Measurements from ENCODE around the gene MIB1. TPM values are rescaled to one million over a fixed set of nuclear protein-coding genes. Genes with fewer than 3 reads are reported as not detected.
A peak's percentile ranks its signal among the peaks of the same experiment; 100 is the strongest.

MIB1 gene
- total RNA-seq, 1 donor from 2014 or later, result 16.5 TPM

- ATAC-seq (ENCODE audit: poor library complexity) (no peak), DNase-seq (no peak)
- intact Hi-C loops (cut with DNase I), result loop anchor here (10.0 kb wide), 1 partner anchor 253 kb away; the partner anchor contains the start of gene GATA6
Measured at GRCh38 chr18:21911551-21911950, 171.0 kb downstream of the MIB1 start.

- DNase-seq (no peak), ATAC-seq (ENCODE audit: poor library complexity) (peak; percentile 31)
- intact Hi-C loops (cut with DNase I), result loop anchor here (10.0 kb wide), 1 partner anchor 252 kb away; the partner anchor contains the start of gene GATA6
Measured at GRCh38 chr18:21912339-21913239, 172.0 kb downstream of the MIB1 start.

- intact Hi-C loops (cut with DNase I), result loop anchor here (10.0 kb wide), 1 partner anchor 250 kb away; the partner anchor contains the start of gene GATA6
- ATAC-seq (ENCODE audit: poor library complexity), result peak; percentile 73
- no peak for DNase-seq
Measured at GRCh38 chr18:21914739-21915319, 174.2 kb downstream of the MIB1 start.

- ATAC-seq (ENCODE audit: poor library complexity) (no peak), DNase-seq (no peak)
- intact Hi-C loops (cut with DNase I), result loop anchor here (10.0 kb wide), 1 partner anchor 249 kb away; the partner anchor contains the start of gene GATA6
Measured at GRCh38 chr18:21915546-21915945, 175.0 kb downstream of the MIB1 start.

- no peak for ATAC-seq (ENCODE audit: poor library complexity)
- no peak for DNase-seq
Measured at GRCh38 chr18:21916594-21916993, 176.0 kb downstream of the MIB1 start.

GRCh38 chr18:21918693-21919092 lies 178.1 kb downstream of the MIB1 start:
- DNase-seq (no peak), ATAC-seq (ENCODE audit: poor library complexity) (no peak)
- intact Hi-C loops (cut with DNase I), result loop anchor here (10.0 kb wide), 1 partner anchor 246 kb away; the partner anchor contains the start of gene GATA6

More at GRCh38 chr18:21916594-21916993, 176.0 kb downstream of the MIB1 start:
- intact Hi-C loops (cut with DNase I), result loop anchor here (10.0 kb wide), 1 partner anchor 248 kb away; the partner anchor contains the start of gene GATA6

Other genes starting within 250 kb of the MIB1 start
- gene ESCO1, start 140.1 kb upstream of the MIB1 start, total RNA-seq, result 7.9 TPM
- gene SNRPD1, start 128.5 kb upstream of the MIB1 start, total RNA-seq, result 24.7 TPM
- 5.0 TPM for gene ABHD3, start 36.0 kb upstream of the MIB1 start, total RNA-seq